HCT116 (cell line): ENCODE results near the gene METTL1. TPM values are rescaled to one million over a fixed set of nuclear protein-coding genes. Genes with fewer than 3 reads are reported as not detected.

Source experiments
- ATAC-seq: fragments of 200-7000 bp; cut with Tn5 transposase; 2 replicates; pipeline ENCODE4 v1.9.1; 2020; ENCODE audit warnings: mild to moderate bottlenecking, moderate library complexity
- BruUV-seq: library from RNA; stranded (reverse); fragments of 400-500 nt; replicated peaks from 2 replicates; lab custom pipeline; 2021; lab: Mats Ljungman, UMichigan
- CTCF ChIA-PET: fragments of 300-600 bp; sonication (Branson Sonifier 250); formaldehyde crosslinking; loops from one replicate; lab custom pipeline; 2021; ENCODE audit warnings: antibody characterized with exemption; lab: Charles Lee
- POLR2A ChIA-PET: fragments of 300-600, 350-600 bp; sonication (Branson Sonifier 250); formaldehyde crosslinking; loops from one replicate; lab custom pipeline; 2021; ENCODE audit warnings: antibody characterized with exemption; lab: Charles Lee
- RAD21 ChIA-PET, 2 experiments: fragments of 300-600 bp; sonication (Branson Sonifier 250); formaldehyde crosslinking; loops; one replicate each; lab custom pipeline; 2023; ENCODE audit warnings: low total read pairs in 2 of 2; ENCODE audit not compliant: uncharacterized antibody in 2 of 2, unreplicated experiment in 2 of 2, low non-redundant PET in 1 of 2; lab: Charles Lee
- DNase-seq: peaks from one replicate; pipeline ENCODE4 v3.0.0-alpha.2; 2010; ENCODE audit warnings: low read depth, low spot score
- H2AFZ ChIP-seq: fragments of 200-600 bp; shearing (Covaris generic), sonication (generic); 2 replicates; pipeline ENCODE4 v1.6.1; 2017; ENCODE audit warnings: low read depth, mixed run types, mixed read lengths, antibody characterized with exemption, low read length; ENCODE audit not compliant: poor library complexity, severe bottlenecking
- H3K27ac ChIP-seq: 2 replicates; pipeline ENCODE4 v1.5.1; 2012; ENCODE audit warnings: low read depth, low read length
- H3K27me3 ChIP-seq: fragments of 200-600 bp; sonication (generic); 2 replicates; pipeline ENCODE4 v1.6.1; 2016; ENCODE audit warnings: mixed run types, low read length, mixed read lengths; ENCODE audit not compliant: insufficient read depth
- H3K36me3 ChIP-seq, 2 experiments: fragments of 200-500 bp in 1 of 2; fragments of 200-600 bp in 1 of 2; sonication (Bioruptor generic) in 1 of 2; sonication (generic) in 1 of 2; 2 replicates each; pipeline versions ENCODE4 v1.5.1 to v1.6.1; 2014 to 2016; ENCODE audit warnings: low read length in 2 of 2, inconsistent platforms in 1 of 2, mixed read lengths in 1 of 2, mixed run types in 1 of 2; ENCODE audit not compliant: insufficient read depth in 2 of 2, control insufficient read depth in 1 of 2
- H3K4me1 ChIP-seq, 2 experiments: fragments of 200-600 bp in 1 of 2; sonication (generic) in 1 of 2; 2 replicates each; pipeline versions ENCODE4 v1.5.1 to v1.6.1; 2012 to 2017; ENCODE audit warnings: low read length in 2 of 2, inconsistent platforms in 1 of 2, mild to moderate bottlenecking in 1 of 2, mixed read lengths in 1 of 2, mixed run types in 1 of 2, moderate library complexity in 1 of 2; ENCODE audit not compliant: insufficient read depth in 2 of 2, control insufficient read depth in 1 of 2
- H3K4me2 ChIP-seq: fragments of 200-600 bp; sonication (generic); 2 replicates; pipeline ENCODE4 v1.6.1; 2017; ENCODE audit warnings: mixed run types, low read length, mixed read lengths
- H3K4me3 ChIP-seq, 2 experiments: fragments of 200-600 bp in 1 of 2; sonication (generic) in 1 of 2; replicated peaks in 1 of 2; 2 replicates each; pipeline ENCODE4 v1.5.1; 2011 to 2016; ENCODE audit warnings: low read length in 2 of 2, control low read depth in 1 of 2, low read depth in 1 of 2, mild to moderate bottlenecking in 1 of 2, mixed read lengths in 1 of 2, mixed run types in 1 of 2
- H3K79me2 ChIP-seq: fragments of 200-600 bp; sonication (generic); 2 replicates; pipeline ENCODE4 v1.6.1; 2017; ENCODE audit warnings: mild to moderate bottlenecking, mixed run types, low read length, moderate library complexity, mixed read lengths; ENCODE audit not compliant: insufficient read depth
- H3K9ac ChIP-seq: fragments of 200-600 bp; sonication (generic); 2 replicates; pipeline ENCODE4 v1.6.1; 2016; ENCODE audit warnings: low read length, mixed read lengths
- H3K9me2 ChIP-seq: fragments of 200-600 bp; sonication (generic), shearing (Covaris generic); 2 replicates; pipeline ENCODE4 v1.6.1; 2017; ENCODE audit warnings: mixed run types, mild to moderate bottlenecking, moderate library complexity; ENCODE audit not compliant: insufficient read depth
- H3K9me3 ChIP-seq, 2 experiments: fragments of 200-500 bp in 1 of 2; fragments of 200-600 bp in 1 of 2; sonication (Bioruptor generic) in 1 of 2; sonication (generic) in 1 of 2; 2 replicates each; pipeline ENCODE4 v1.6.1; 2014 to 2017; ENCODE audit warnings: low read length in 2 of 2, mixed read lengths in 2 of 2, inconsistent platforms in 1 of 2, low read depth in 1 of 2, mild to moderate bottlenecking in 1 of 2, mixed run types in 1 of 2, moderate library complexity in 1 of 2; ENCODE audit not compliant: control insufficient read depth in 1 of 2, insufficient read depth in 1 of 2
- H4K20me1 ChIP-seq: fragments of 200-600 bp; sonication (generic), shearing (Covaris generic); 2 replicates; pipeline ENCODE4 v1.6.1; 2017; ENCODE audit warnings: mixed run types, mild to moderate bottlenecking, moderate library complexity; ENCODE audit not compliant: insufficient read depth
- ELF1 ChIP-seq: IDR thresholded peaks from 2 replicates; pipeline ENCODE4 v1.6.1; 2012; ENCODE audit warnings: low read depth, borderline replicate concordance
- EZH2 ChIP-seq: fragments of 200-600 bp; sonication (generic); IDR thresholded peaks from 2 replicates; pipeline ENCODE4 v1.6.1; 2017; ENCODE audit warnings: antibody characterized with exemption, mixed run types
- POLR2AphosphoS5 ChIP-seq: IDR thresholded peaks from 2 replicates; pipeline ENCODE4 v1.6.1; 2011; ENCODE audit warnings: mild to moderate bottlenecking, low read depth, low read length, moderate library complexity
- SP1 ChIP-seq: IDR thresholded peaks from 2 replicates; pipeline ENCODE4 v1.6.1; 2012; ENCODE audit warnings: low read depth
- TCF7L2 ChIP-seq: IDR thresholded peaks from 2 replicates; pipeline ENCODE4 v1.7.0; 2011; ENCODE audit warnings: borderline replicate concordance, inconsistent platforms; ENCODE audit not compliant: insufficient read depth, insufficient read length; ENCODE audit errors: extremely low read depth
- intact Hi-C: fragments of 100-400 bp; cut with micrococcal nuclease; formaldehyde crosslinking; loops from 2 replicates; pipeline ENCODE4 v1.10.0; 2022
- total RNA-seq: library from RNA; stranded (reverse); gene quantifications from one replicate; pipeline ENCODE4 v1.2.1, GENCODE V29; 2021; ENCODE audit not compliant: unreplicated experiment
- TF ChIP-seq, protein P1 (sequence below): IDR thresholded peaks from 2 replicates; pipeline ENCODE4 v1.6.1; 2011; ENCODE audit warnings: mild to moderate bottlenecking, low read length, moderate library complexity; ENCODE audit not compliant: insufficient replicate concordance; ENCODE audit errors: extremely low read depth
- TF ChIP-seq, protein P2 (sequence below): IDR thresholded peaks from 2 replicates; pipeline ENCODE4 v1.6.1; 2012

The METTL1 gene
- total RNA-seq, 1 experiment from 2014 or later, result 56.6 TPM

DNA sequence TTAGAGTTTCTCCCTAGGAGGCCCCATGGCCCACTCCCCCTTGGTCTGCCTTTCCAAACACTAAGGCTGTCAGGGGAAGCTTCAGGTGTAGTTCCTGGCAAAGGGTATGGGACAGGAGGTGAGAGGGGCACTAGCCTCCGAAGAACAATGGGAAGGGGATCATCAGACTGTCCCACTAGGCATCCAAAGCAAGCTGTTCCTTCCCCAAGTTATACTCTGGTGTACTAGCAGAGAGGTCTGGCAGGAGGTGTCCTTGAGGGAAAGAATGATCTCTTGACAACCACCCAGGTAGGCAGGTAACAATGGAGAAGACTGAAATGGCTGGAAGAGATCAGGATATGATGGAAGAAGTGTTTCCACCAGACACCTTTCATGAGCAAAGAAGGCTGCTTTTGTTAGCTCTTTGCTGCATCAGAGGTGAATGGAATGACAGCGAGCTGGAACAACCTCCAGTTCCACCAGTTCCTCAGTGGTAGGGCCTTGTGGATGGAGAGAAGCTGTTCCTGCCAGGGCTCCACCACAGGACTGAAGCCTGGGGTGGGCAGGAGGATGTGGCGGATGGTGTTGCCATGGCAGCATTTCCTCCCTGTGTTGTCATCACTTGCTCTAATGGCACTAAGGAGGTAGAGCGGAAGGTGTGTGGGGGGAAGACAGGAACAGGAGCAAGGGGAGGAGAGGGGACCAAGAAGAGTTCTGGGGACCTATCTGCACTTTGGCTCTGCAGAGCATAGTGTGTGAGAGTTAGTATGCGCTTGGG lies 31.1 kb downstream of the METTL1 start:
- H3K4me2 ChIP-seq, result peak overlapping the region; percentile 87
- H3K9me2 ChIP-seq, result no peaks in the 10 kb centered on the region
- DNase-seq, result no peak
- no peak for TF ChIP-seq SP1
- no peak for TF ChIP-seq EZH2
- TF ChIP-seq, protein P1, sequence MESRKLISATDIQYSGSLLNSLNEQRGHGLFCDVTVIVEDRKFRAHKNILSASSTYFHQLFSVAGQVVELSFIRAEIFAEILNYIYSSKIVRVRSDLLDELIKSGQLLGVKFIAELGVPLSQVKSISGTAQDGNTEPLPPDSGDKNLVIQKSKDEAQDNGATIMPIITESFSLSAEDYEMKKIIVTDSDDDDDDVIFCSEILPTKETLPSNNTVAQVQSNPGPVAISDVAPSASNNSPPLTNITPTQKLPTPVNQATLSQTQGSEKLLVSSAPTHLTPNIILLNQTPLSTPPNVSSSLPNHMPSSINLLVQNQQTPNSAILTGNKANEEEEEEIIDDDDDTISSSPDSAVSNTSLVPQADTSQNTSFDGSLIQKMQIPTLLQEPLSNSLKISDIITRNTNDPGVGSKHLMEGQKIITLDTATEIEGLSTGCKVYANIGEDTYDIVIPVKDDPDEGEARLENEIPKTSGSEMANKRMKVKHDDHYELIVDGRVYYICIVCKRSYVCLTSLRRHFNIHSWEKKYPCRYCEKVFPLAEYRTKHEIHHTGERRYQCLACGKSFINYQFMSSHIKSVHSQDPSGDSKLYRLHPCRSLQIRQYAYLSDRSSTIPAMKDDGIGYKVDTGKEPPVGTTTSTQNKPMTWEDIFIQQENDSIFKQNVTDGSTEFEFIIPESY, result no peak
- TF ChIP-seq, protein P2, sequence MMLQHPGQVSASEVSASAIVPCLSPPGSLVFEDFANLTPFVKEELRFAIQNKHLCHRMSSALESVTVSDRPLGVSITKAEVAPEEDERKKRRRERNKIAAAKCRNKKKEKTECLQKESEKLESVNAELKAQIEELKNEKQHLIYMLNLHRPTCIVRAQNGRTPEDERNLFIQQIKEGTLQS, result no peak
- TF ChIP-seq ELF1, result no peak
- no peak for TF ChIP-seq TCF7L2
- TF ChIP-seq POLR2AphosphoS5, result no peak
- no peak for ATAC-seq
- ChIA-PET RAD21 (no interaction called here), CTCF (interaction anchor here (0.6 to 1.8 kb wide), 3 partner anchors 15 to 158 kb away, joined by 3 to 13 read pairs (median 11); no protein-coding TSS in a partner anchor), POLR2A (interaction anchor here (1.9 kb wide), 1 partner anchor 15 kb away, joined by 5 read pairs; no protein-coding TSS in a partner anchor)
- H3K9ac ChIP-seq, result peak overlapping the region; percentile 69
- H4K20me1 ChIP-seq, result no peaks in the 10 kb centered on the region
- no TSS peak for BruUV-seq
- H3K4me1 ChIP-seq, result peaks cover 10 to 31% of the 10 kb centered on the region in 2 experiments; a peak in 3 of 4 replicates
- no peaks in the 10 kb centered on the region for H3K36me3 ChIP-seq
- no peak overlapping the region for H2AFZ ChIP-seq
- intact Hi-C loops, result no loop called here
- H3K27ac ChIP-seq, result 0 out of 2 replicates have a peak overlapping the region, but pooled peaks have one; percentile 46
- H3K79me2 ChIP-seq, result no peaks in the 10 kb centered on the region
- H3K27me3 ChIP-seq, result no peaks in the 10 kb centered on the region
- H3K4me3 ChIP-seq, result peak overlapping the region; percentile 71 to 79
- H3K9me3 ChIP-seq, result no peaks in the 10 kb centered on the region
